Panc1 (cell line): ENCODE data around the gene SUN1. TPM values are rescaled to one million over a fixed set of nuclear protein-coding genes. Genes with fewer than 3 reads are reported as not detected.

Source experiments
- ATAC-seq: fragments of 200-7000 bp; cut with Tn5 transposase; 2 replicates; pipeline ENCODE4 v1.9.1; 2020; ENCODE audit warnings: mild to moderate bottlenecking, moderate library complexity
- BruUV-seq: library from RNA; stranded (reverse); fragments of 400-500 nt; replicated peaks from 2 replicates; lab custom pipeline; 2021; lab: Mats Ljungman, UMichigan
- CTCF ChIA-PET: fragments of 300-600 bp; sonication (Branson Sonifier 250); formaldehyde crosslinking; loops from one replicate; lab custom pipeline; 2022; ENCODE audit warnings: antibody characterized with exemption; lab: Charles Lee
- POLR2A ChIA-PET: fragments of 300-600 bp; sonication (Branson Sonifier 250); formaldehyde crosslinking; loops from one replicate; lab custom pipeline; 2022; ENCODE audit warnings: antibody characterized with exemption; lab: Charles Lee
- DNase-seq: peaks from one replicate; pipeline ENCODE4 v3.0.0-alpha.2; 2010; ENCODE audit warnings: low read depth, low spot score
- H3K27ac ChIP-seq: 2 replicates; pipeline ENCODE4 v1.5.1; 2011; ENCODE audit warnings: mild to moderate bottlenecking, low read length, inconsistent platforms
- H3K27me3 ChIP-seq: fragments of 200-500 bp; sonication (Bioruptor generic); 2 replicates; pipeline ENCODE4 v1.6.0; 2014; ENCODE audit warnings: low read length, inconsistent platforms; ENCODE audit not compliant: control insufficient read depth, insufficient read depth
- H3K36me3 ChIP-seq: fragments of 200-500 bp; sonication (Bioruptor generic); 2 replicates; pipeline ENCODE4 v1.5.1; 2014; ENCODE audit warnings: inconsistent platforms, mild to moderate bottlenecking, low read length, moderate library complexity; ENCODE audit not compliant: control insufficient read depth, insufficient read depth
- H3K4me1 ChIP-seq: 2 replicates; pipeline ENCODE4 v1.5.1; 2011; ENCODE audit warnings: inconsistent platforms, mild to moderate bottlenecking, low read length, moderate library complexity; ENCODE audit not compliant: control insufficient read depth, insufficient read depth
- H3K4me3 ChIP-seq, 2 experiments: 2 replicates each; pipeline ENCODE4 v1.5.1; 2011 to 2012; ENCODE audit warnings: low read depth in 2 of 2, low read length in 2 of 2, mild to moderate bottlenecking in 2 of 2, inconsistent platforms in 1 of 2, moderate library complexity in 1 of 2
- H3K9me3 ChIP-seq: fragments of 200-500 bp; sonication (Bioruptor generic); 2 replicates; pipeline ENCODE4 v1.5.1; 2014; ENCODE audit warnings: low read depth, mild to moderate bottlenecking, inconsistent platforms, low read length, moderate library complexity; ENCODE audit not compliant: control insufficient read depth, insufficient read depth
- CTCF ChIP-seq: fragments of 450-650 bp; IDR thresholded peaks from 2 replicates; pipeline ENCODE4 v1.5.1; 2017; ENCODE audit warnings: mild to moderate bottlenecking
- POLR2AphosphoS5 ChIP-seq: IDR thresholded peaks from 2 replicates; pipeline ENCODE4 v1.6.1; 2012; ENCODE audit warnings: mild to moderate bottlenecking, low read depth, low read length, moderate library complexity
- REST ChIP-seq, 2 experiments: IDR thresholded peaks; 2 replicates each; pipeline ENCODE4 v1.6.1; 2011 to 2012; ENCODE audit warnings: low read depth in 2 of 2, control low read depth in 1 of 2, low read length in 1 of 2, mild to moderate bottlenecking in 1 of 2, moderate library complexity in 1 of 2; ENCODE audit not compliant: insufficient read depth in 1 of 2
- SIN3A ChIP-seq: IDR thresholded peaks from 2 replicates; pipeline ENCODE4 v1.6.1; 2012; ENCODE audit warnings: low read depth, mild to moderate bottlenecking, low read length, moderate library complexity, borderline replicate concordance; ENCODE audit not compliant: insufficient read depth
- TCF7L2 ChIP-seq: IDR thresholded peaks from 2 replicates; pipeline ENCODE4 v1.6.1; 2011; ENCODE audit warnings: mild to moderate bottlenecking, low read depth, low read length, inconsistent platforms
- in situ Hi-C: cut with HindIII; loops from 2 replicates; pipeline ENCODE4 v1.10.0; 2016; ENCODE audit warnings: low sequenced_read_pairs, low pct_unique_long_range_greater_than_20kb
- intact Hi-C: fragments of 100-400 bp; cut with micrococcal nuclease; formaldehyde crosslinking; loops from one replicate; pipeline ENCODE4 v1.10.0; 2022; ENCODE audit not compliant: unreplicated experiment
- total RNA-seq: library from RNA; stranded (reverse); gene quantifications from one replicate; pipeline ENCODE4 v1.2.1, GENCODE V29; 2021; ENCODE audit not compliant: unreplicated experiment

The SUN1 gene
- total RNA-seq, 1 experiment from 2014 or later, result 244 TPM

- ATAC-seq (no peak), DNase-seq (no peak)
- ChIA-PET CTCF (no interaction called here), POLR2A (interaction anchor here (0.6 kb wide), 1 partner anchor 10 kb away, joined by 3 read pairs; no protein-coding TSS in a partner anchor)
- intact Hi-C loops (no loop called here), in situ Hi-C loops (no loop called here)
- Histone ChIP-seq H3K27ac (no peak overlapping the region), H3K36me3 (peaks cover 14% of the 10 kb centered on the region), H3K27me3 (no peaks in the 10 kb centered on the region), H3K9me3 (no peaks in the 10 kb centered on the region), H3K4me1 (no peaks in the 10 kb centered on the region), H3K4me3 (no peak overlapping the region)
- BruUV-seq, result no TSS peak
- TF ChIP-seq CTCF, result no peak
- TF ChIP-seq POLR2AphosphoS5, result no peak
- no peak for TF ChIP-seq REST (IDR thresholded peaks at IDR 0.05; ENCODE audit: insufficient read depth in 1 of 2, low read depth in 2 of 2, low read length in 1 of 2)
- no peak for TF ChIP-seq TCF7L2
- no peak for TF ChIP-seq SIN3A
These were observed 10.3 kb downstream of the SUN1 start for GRCh38 chr7:842431-843031.

GRCh38 chr7:843230-843629 is 11.0 kb downstream of the SUN1 start:
- BruUV-seq, result no TSS peak
- TF ChIP-seq REST (IDR thresholded peaks at IDR 0.05; ENCODE audit: insufficient read depth in 1 of 2, low read depth in 2 of 2, low read length in 1 of 2) (no peak), TCF7L2 (no peak), POLR2AphosphoS5 (no peak), SIN3A (no peak), CTCF (no peak)
- Histone ChIP-seq H3K27ac (no peak overlapping the region), H3K4me1 (no peaks in the 10 kb centered on the region), H3K27me3 (no peaks in the 10 kb centered on the region), H3K4me3 (no peak overlapping the region), H3K9me3 (no peaks in the 10 kb centered on the region), H3K36me3 (peaks cover 14% of the 10 kb centered on the region)
- DNase-seq (no peak), ATAC-seq (no peak)
- ChIA-PET POLR2A (interaction anchor here (0.6 kb wide), 1 partner anchor 10 kb away, joined by 3 read pairs; no protein-coding TSS in a partner anchor), CTCF (no interaction called here)
- in situ Hi-C loops, result no loop called here
- intact Hi-C loops, result no loop called here
